NCI-H748 treated with DMSO at 0.1 percent for 48 hours (cell line): Measurements from ENCODE around the gene STRA6.

Experiments
- DNase-seq: peaks from one replicate; lab custom pipeline; 2025; lab: John Stamatoyannopoulos, UW

STRA6 gene

DNA sequence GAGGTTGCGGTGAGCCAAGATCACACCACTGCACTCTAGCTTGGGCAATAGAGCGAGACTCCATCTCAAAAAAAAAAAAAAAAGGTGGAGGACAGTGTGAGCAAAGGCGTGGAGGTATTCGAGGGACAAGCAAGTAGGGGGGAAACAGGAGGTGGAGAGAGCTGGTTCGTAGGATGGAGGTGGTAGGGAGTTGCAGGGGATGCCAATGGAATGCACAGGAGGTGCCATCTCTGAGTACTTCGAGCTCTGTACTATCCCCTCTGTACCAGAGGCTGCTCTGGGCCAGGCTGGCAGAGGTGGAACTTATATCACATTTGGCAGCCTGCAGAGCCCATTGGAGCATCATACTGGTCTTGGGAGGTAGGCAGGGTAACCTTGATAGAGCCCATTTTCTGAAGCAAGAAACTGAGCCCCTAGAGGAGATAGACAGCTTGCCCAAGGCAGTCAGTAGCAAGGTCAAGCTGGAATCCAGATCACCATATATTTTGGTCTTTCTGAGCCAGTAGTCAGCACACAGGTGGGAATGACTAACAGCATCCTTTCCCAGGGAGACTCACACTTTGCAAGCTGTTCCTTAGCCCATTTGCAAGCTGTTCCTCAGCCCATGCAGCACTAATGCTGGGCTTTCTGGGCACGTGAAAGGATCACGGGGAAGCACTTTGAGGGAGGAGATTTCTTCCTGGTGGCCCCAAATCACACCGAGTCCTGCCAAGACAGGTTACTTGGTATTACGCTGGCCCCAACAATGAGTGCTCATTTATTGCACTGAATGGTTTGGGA is 24.4 kb upstream of the STRA6 start:
- no peak for DNase-seq

DNA sequence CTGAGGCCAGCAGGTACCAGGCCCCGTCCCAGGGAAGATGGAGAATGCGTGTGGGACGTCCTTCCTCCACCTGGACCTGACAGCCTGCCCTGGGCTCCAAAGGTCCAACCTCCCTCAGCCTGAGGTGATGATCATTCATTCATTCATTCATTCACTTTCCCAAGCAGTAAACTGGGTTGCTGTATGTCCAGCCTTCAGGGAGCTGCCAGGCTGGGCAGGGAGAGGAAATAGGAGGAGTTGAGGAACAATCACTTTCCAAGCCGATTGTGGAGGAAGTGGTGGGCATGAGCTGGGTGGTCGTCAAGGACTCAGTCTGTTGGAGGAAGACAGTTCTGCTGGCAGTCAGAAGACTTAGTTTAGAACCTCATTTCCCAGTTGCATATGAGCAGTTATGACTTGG is 23.3 kb upstream of the STRA6 start:
- no peak for DNase-seq

DNA sequence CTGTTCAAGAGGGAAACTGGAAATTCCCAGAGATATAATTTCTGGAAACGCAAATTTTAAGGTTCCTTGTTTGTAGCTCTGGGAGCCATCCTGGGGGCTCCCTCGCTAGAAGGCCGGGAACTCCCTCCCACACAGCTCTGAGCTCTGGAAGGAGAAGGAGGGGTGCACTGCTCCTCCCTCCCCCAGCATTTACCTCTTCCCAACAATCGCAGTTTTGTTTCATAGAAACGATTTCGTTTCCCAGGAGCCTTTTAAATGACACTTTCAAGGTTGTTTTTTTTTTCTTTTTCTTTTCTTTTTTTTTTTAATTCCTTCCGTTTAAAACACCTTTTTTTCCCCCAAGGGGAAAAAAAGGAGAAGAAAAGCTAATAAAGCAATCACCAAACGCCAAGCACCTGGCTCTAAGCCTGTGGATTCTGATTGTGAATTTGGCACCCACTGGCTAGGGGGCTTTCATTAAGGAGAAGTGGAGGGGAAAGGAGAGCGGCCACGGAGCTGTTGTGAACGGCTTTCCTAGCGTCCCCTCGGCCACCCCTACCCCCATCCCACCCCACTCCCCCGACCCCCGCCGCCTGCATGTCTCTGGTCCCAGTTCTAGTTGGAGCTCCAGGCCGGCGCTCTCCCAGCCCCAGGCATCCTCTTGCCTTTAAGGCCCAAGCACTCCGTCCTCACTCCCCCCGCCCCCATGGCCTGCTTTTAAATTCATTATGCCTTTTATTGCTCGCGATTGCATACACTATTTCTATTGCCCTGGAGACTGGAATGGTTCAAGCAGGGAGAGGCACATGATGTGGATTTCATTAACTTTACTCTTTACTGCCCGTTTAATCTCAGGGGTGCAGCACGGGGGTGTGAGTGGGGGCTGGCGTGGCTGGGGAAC is 19.9 kb upstream of the STRA6 start:
- DNase-seq = no peak

DNA sequence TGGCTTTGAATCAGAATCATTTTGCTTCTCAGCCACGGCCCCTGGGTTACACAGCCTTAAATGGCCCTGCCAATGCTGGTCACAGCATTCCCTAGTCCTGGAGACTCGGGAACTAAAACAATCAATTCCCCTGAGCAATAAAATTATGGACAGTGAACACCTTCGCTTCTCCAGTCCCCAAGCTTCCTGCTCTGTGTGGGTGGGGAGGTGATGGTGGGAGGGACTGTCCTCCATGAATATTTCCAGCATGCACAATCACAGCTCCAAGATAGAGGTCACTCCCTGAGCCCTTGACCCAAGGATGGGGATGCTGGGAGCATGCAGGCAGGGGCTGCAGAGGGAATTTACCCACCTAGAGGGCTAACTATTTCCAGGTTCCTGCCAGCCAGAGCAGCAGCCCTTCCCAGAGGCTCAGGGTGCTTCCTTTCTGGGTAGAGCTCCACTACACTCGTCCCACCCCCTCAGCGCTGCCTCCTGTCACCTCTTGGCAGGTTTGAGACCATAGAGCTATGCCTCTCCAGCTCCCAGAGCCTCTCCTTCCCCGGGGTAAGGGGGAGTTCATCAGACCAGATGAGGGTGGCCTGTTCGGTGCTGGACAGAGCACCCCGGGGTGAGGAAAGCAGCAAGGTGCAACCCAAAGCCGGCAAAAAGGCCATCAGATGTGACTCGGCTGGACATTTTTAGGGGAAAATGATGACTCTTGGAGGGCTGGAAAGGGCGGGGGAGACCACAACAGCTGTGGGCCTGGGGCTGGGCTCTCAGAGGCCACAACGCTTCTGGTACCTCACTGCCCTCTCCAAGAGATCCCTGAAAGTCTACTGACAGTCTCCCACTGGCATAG is 19.0 kb upstream of the STRA6 start:
- no peak for DNase-seq

DNA sequence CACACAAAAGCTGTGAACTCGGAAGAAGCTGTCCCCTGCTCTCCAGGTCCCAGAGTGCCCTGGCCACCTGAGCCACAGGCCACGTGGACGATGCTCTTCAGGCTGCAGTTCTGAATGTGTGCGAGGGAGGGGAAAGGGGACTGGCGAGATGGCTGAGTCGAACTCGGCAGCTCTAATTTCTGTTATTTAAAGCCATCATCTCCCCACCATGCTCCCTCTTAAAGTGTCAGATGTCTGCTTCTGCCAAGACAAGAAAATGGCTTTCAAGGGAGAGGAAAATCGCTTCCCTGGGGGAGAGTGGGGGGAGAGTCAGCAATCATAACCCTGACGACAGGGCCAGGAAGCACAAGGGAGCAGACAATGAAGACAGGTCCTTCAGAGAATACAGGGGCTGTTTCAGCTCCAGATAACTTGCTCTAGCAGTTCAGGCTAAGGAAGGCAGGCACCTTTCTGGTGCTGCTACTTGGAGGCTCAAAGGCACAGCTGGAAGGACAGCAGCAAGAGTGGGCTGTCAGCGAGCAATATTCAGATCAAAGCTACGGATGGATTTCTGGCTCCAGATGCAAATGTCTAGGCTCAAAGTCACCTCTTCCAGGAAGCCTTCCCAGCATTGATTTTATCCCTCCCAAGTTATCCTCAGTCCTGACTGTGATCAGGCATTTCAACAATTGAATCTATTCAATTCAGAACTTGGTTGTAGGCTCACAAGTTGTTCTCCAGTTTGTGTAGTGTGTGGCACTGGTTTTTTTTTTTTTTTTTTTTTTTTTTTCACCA is 18.1 kb upstream of the STRA6 start:
- DNase-seq = no peak

DNA sequence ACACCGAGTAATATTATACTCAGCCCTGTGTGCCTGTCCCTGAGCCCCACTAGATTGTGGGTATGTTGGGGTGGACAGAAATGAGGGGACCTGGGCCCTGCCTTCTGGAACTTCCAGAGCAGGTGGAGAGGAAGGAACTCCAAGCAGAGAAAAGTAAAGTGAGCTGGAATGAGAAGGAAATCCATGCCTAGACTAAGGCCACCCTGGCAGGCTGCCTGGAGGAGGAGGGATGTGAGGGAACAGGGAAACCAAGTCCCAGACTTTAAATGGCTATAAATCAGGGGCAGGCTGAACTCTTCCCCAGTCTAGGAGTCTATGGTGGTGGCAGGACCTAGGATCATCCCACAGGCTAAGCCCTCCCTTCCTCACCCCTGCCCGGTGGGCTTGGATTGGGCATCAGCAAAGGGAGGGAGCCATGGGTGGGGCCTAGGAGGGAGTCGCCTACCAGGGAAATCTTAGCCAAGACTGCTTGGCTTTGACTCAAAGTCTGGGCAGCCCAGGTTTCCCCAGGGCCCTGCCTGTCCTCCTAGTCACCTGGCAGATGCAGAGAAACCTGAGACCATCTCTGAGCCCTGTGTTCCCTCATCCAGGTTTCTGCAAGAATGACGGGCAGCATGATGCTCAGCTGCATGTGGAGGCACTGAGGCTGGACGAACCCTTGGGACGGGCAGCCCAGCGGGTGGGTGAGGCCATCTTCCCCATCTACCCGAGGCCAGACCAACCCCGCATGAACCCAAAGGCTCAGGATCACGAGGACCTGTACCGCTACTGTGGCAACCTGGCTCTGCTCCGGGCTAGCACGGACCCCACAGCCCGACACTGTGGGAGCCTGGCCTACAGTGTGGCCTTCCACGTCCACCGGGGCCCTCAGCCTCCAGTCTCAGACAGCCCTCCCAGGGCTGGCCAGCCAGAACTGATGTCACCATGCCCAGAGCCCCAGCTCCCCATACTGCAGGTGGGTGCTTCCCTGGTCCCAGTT is 15.6 kb upstream of the STRA6 start:
- no peak for DNase-seq

DNA sequence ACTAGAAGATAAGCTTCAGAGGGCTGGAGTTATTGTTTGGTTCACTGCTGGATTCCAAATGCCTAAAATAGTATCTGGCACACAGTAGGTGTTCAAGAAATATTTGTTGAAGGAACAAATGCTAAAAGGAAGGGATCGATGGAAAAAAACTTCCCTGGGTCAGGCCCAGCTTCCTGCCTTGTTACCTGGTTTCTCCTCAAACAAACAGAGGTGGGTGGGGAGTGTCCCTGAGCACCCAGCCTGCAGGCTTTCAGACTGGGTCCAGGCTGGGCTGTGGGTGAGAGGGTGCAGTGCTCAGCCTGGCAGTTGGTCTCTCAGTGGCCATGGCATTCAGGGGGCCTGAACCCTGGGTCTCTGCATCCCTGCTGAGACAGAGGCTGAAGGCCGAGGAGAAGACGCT is 14.4 kb upstream of the STRA6 start:
- DNase-seq = no peak

DNA sequence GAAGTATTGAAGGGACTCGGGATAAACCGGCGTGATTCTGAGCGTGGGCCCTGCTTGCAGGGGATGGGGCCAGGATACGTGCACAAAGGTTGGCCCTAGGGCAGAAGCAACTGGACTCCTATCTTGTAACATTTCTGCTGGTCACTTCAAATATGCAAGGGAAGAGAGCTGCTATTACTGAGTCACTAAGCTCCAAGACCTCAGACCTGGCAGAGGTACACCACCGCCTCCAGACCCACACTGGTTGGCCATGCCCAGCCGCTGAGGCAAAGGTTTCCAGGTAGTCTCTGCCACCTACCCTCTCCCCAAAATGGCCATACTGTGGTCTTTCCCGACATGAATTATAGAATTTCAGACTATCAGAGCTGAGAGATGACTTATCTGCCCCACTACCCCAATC is 13.4 kb upstream of the STRA6 start:
- DNase-seq = no peak

DNA sequence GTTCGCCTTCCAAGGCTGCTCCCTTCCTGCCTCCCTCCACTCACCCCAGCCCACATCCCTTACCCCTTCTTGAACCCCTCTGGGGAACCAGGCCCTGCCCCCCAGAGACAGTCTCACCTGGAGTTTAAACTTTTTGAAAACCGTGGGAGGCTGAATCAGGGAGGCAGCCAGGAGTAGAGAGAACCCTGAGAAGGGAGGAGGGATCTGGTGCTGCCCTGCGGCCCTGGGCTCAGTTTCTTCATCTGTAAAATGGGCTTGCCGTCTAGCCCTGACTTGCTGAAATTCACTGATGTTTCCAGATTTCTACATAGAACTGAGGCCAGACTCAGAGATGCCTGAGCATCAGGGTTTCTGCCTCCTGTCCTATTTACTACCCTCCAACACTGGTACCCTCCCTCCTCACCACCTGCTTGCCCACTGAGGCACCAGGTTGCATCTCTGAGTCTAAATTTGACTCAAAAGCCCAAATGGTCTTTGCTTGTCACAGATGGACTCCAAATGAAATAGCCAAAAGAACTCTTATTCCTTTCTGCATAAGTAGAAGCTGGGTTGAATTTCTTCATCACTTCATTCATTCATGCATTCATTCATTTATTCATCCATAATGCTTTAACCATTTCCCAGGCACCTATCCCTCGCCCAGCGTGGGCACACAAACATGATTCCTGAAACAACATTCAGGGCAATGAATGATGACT is 11.9 kb upstream of the STRA6 start:
- no peak for DNase-seq

DNA sequence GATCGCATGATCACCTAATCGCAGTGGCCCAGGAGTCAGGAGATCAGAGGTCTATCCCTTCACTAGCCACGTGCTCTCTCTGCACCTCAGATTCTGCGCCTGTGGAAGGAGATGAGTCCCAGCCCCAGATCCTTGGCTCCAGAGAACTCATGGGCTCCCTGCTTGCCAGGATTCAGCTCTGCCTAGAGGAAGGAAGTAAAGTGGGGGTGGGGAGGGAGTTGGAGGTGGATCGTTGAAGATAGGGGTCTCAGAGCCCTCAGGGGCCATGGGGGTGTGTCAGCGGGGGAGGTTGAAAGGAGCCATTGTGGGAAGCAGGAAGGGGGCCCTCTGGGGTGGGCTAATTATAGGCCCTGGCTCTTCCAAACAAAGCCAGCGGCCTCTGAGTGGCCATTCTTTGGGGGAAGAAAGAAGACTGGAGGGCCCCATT is 11.3 kb upstream of the STRA6 start:
- no peak for DNase-seq

DNA sequence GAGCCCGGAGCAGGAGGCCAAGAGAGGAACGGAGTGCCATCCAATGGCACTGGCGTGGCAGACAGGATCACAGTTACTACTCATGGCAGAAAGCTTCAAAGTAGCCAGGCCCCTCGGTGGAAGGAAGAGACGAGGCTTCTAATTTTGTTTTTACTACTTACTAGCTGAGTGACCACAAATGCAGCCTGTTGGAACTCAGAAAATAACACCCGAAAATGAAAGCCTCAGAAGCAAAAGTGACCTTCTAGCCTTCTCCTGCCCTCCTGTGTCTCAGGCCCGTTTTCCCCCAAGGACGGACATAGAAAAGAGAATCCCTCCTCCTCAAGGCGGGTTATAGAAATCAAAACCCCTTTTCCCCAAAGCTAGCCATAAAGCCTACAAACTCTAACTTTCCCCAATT is 9.9 kb upstream of the STRA6 start:
- no peak for DNase-seq

DNA sequence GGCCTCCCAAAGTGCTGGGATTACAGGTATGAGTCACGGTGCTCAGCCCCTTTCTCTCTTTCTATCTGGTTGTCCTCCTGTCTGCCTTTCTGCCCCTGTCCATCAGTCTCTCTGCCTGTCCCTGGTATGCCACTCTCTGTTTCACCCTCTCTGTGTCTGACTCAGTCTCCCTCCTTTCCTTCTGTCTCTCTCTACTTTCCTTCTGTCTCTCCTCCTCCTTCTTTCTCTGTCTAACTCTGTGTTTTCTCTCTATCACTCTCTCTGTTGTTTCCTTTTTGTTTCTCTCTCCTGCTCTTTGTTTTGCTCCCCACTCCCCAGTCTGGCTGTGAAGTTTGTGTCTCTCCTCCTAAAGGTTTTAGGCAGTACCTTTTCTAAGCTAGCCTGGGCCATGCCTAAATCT is 9.1 kb upstream of the STRA6 start:
- no peak for DNase-seq

DNA sequence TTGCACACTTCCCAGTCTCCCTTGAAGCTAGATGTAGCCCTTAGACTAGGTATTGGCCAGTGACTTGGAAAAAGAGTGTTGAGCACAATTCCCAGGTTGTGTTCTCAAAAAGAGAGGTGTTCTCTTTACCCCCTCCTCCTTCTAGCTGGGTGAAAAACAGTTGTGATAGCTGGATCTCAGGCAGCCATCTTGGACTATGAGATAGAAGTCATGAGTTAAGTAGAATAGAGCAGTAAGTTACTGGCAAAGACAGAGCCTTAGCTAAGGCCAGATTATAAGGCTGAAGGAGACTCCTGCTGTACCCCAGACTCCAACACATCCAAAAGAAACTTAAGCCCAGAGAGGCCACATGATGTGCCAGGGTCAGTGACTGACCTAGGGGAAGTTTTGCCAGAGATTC is 8.1 kb upstream of the STRA6 start:
- DNase-seq = no peak

DNA sequence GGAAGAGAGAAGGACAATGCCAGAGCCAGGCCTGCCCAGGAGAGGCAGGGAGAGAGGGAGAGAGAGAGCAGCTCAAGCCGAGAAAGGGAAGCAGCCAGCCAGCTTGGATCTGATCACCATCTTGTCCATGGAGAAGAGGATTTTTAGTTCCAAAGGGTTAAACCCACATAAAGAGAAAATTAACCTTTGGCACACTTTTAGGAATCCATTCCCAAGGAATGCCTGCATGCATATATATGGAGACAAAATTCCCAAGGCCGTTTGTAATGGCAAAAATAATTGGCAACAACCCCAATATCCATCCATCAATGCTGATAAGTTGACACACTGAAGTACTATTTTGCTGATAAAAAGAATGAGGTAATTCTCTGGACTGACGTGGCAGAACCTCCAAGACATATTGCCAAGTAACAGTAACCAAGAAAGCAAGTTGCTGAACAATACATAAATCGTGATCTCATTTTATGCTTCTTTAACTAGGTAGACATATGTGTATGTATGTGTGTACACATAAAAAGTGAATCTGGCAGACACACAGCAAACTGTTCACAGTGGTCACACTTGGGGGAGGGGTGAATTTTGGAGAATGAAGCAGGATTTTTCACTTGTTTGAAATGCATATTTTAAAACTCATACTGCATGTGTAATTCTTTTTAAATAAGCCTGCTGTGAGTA is 7.5 kb upstream of the STRA6 start:
- no peak for DNase-seq

DNA sequence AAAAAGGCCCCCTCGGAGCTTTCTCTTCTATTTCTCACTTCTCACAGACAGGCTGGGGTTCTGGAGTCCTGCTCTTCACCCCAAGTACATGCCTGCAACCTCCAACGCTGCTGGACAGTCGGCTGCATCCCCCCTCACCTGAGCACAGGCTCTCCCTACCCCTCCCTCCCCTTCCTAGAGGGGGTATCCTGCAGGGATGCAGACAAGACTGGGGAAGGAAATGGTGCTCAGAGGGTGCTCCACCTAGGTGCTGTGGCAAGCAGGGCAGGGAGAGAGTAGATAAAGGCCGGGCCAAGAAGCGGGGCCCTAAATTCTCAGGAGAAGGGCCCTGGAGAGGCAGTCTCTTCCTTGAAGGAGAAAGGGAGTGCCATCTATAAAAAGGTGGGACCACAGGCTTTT is 7.0 kb upstream of the STRA6 start:
- DNase-seq = no peak

DNA sequence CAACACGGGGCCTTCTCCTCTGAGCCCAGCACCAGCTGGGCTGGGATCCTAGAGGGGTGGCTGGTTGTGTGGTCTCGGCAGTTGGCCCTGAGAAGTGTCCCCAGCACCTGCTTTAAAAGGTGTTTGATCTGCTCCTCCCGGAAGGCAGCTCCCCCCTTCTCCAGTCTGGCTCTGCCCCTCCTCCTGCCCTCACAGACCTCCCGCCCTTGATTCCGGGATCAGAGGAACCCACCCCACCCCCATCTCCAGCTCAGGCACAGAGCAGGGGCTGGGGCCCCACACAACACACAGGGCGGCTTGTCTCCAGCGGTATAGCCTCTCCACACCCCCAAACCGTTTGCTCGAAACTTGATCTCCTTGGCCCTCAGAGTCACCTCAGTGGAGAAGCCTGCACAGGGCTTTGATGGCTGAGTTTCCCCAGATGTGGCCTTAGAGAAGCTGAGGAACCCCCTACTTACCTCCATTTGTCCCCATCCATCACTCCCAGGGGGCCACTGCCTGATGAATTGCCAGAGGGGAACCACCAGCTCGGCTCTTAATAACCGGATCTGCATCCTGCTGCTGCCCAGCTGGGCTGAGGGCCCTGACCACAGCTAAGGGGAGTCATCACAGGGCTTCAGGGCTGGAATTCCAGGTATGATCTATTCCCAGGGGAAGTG is 6.4 kb upstream of the STRA6 start:
- no peak for DNase-seq

DNA sequence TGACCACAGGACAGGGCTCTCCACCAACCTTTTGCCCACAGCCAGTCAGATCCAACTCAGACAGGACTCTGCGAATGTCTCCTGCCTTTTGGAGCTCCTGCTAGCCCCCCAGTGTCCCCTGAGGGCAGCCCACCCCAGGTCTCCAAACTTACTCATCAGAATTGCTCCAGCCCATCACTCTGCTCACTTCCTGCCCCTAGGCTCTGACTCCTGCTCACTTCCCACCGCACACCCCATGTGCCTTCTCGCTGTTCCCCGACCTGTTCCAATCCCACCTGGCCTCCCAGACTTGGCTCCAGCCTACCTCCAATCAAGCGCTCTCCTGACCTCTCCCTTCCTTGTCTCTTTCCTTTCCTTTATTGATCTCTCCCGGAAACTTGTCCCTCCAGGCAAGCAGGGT is 5.9 kb upstream of the STRA6 start:
- no peak for DNase-seq

DNA sequence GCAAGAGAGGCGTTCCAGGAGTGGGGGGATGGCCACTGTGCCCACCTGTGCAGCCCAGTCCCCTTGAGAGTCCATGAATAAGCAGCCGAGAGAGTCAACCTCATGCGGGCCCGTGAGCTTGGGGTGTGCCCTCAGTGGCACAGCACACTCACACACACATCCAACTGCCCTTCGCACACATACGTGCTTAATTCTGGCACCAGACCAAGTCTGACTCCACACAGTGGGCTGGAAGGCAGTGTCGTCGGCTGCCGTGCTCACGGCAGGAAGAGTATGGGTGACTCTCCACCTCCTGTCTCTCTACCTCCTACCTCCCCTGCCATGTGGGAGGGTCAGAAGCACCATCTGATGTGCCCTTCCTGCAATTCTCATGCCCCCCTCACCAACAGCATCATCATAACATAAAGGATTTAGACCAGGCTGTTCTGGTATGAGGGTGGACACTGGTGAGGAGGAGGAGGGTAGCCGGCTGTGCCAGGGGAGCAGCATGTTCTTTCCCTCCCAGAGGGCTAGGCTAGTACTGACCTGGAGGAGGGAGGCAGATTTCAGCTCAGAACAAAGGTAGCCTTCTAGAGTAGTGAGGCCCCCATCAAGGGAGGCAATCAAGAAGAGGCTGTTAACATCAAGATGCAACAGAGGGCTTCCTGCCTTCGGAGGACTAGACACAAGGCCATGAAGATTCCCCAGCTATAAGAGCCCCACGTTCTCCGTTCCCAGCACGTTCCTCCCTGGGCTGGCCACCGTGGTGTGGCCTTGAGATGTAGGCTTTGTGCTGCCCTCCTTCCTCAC is 5.3 kb upstream of the STRA6 start:
- DNase-seq = no peak
